B cell (primary cell): ENCODE measurements around the gene LRRC61. TPM values are rescaled to one million over a fixed set of nuclear protein-coding genes. Genes with fewer than 3 reads are reported as not detected.
A peak's percentile ranks its signal among the peaks of the same experiment; 100 is the strongest.

Experiments used
- ATAC-seq: fragments of 200-7000 bp; cut with Tn5 transposase; one replicate; pipeline ENCODE4 v1.10.0; 2021; ENCODE audit warnings: low read depth, mild to moderate bottlenecking, moderate number of reproducible peaks, moderate library complexity
- CTCF ChIA-PET: fragments of 350-600 bp; sonication (Branson Sonifier 250); formaldehyde crosslinking; loops from one replicate; lab custom pipeline; 2021; ENCODE audit warnings: antibody characterized with exemption, inconsistent platforms; lab: Charles Lee
- POLR2A ChIA-PET: fragments of 350-600 bp; sonication (Branson Sonifier 250); formaldehyde crosslinking; loops from one replicate; lab custom pipeline; 2021; ENCODE audit warnings: antibody characterized with exemption; lab: Charles Lee
- DNase-seq: peaks from one replicate; pipeline ENCODE4 v3.0.0; 2013
- H2AFZ ChIP-seq: 2 replicates; pipeline ENCODE4 v1.6.1; 2012; ENCODE audit warnings: mild to moderate bottlenecking, low read depth, low read length; ENCODE audit not compliant: insufficient read depth, poor library complexity, severe bottlenecking
- H3K27ac ChIP-seq, 2 donors: 1 replicate in 1 of 2; 2 replicates in 1 of 2; pipeline ENCODE4 v1.5.1; 2012 to 2013; ENCODE audit warnings: low read length in 2 of 2, mild to moderate bottlenecking in 2 of 2, moderate library complexity in 1 of 2
- H3K27me3 ChIP-seq, 4 experiments: fragments of 200-600 bp in 1 of 4; sonication (generic) in 1 of 4; replicated peaks in 1 of 4; 1 replicate in 2 of 4; 2 replicates in 2 of 4; pipeline versions ENCODE4 v1.6.1 to v1.7.0; 2013 to 2016; ENCODE audit warnings: low read length in 3 of 4, mild to moderate bottlenecking in 2 of 4, mixed read lengths in 1 of 4, moderate library complexity in 1 of 4; ENCODE audit not compliant: insufficient read depth in 4 of 4, control insufficient read depth in 3 of 4; ENCODE audit errors: control extremely low read depth in 1 of 4
- H3K36me3 ChIP-seq, 2 experiments: replicated peaks in 1 of 2; 1 replicate in 1 of 2; 2 replicates in 1 of 2; pipeline versions ENCODE4 v1.6.1 to v1.7.1; 2013; ENCODE audit warnings: low read length in 1 of 2; ENCODE audit not compliant: insufficient read depth in 2 of 2, control insufficient read depth in 1 of 2; ENCODE audit errors: control extremely low read depth in 1 of 2, extremely low read depth in 1 of 2
- H3K4me1 ChIP-seq, 2 donors: fragments of 200-600 bp in 1 of 2; sonication (generic) in 1 of 2; 1 replicate in 1 of 2; 2 replicates in 1 of 2; pipeline versions ENCODE4 v1.5.1 to v1.6.1; 2013 to 2017; ENCODE audit warnings: low read length in 2 of 2; ENCODE audit not compliant: control insufficient read depth in 2 of 2, insufficient read depth in 2 of 2
- H3K4me2 ChIP-seq: replicated peaks from 2 replicates; pipeline ENCODE3; 2012; ENCODE audit warnings: mild to moderate bottlenecking, low read depth, low read length; ENCODE audit not compliant: poor library complexity, severe bottlenecking
- H3K4me3 ChIP-seq, 5 experiments: fragments of 200-600 bp in 1 of 5; sonication (generic) in 1 of 5; 1 replicate in 3 of 5; 2 replicates in 2 of 5; pipeline versions ENCODE4 v1.5.1 to v1.7.0; 2011 to 2016; ENCODE audit warnings: low read length in 4 of 5, mild to moderate bottlenecking in 4 of 5, low read depth in 2 of 5, control low read depth in 1 of 5, moderate library complexity in 1 of 5; ENCODE audit not compliant: insufficient read depth in 1 of 5; ENCODE audit errors: control extremely low read depth in 1 of 5, extremely low read depth in 1 of 5
- H3K79me2 ChIP-seq: fragments of 200-600 bp; sonication (generic); one replicate; pipeline ENCODE4 v1.6.0; 2016; ENCODE audit warnings: low read length; ENCODE audit not compliant: control insufficient read depth, insufficient read depth
- H3K9ac ChIP-seq: fragments of 200-600 bp; sonication (generic); 2 replicates; pipeline ENCODE4 v1.6.1; 2017; ENCODE audit warnings: mild to moderate bottlenecking, low read length, moderate library complexity
- H3K9me3 ChIP-seq, 3 donors: one replicate each; pipeline versions ENCODE4 v1.6.1 to v1.7.1; 2013; ENCODE audit warnings: low read length in 2 of 3; ENCODE audit not compliant: control insufficient read depth in 2 of 3, insufficient read depth in 1 of 3; ENCODE audit errors: control extremely low read depth in 1 of 3
- H4K20me1 ChIP-seq: 2 replicates; pipeline ENCODE4 v1.6.0; 2012; ENCODE audit warnings: mild to moderate bottlenecking, low read length; ENCODE audit not compliant: insufficient read depth, control insufficient read depth, poor library complexity, severe bottlenecking
- H3K27ac Mint-ChIP-seq: one replicate; pipeline ENCODE4 v1.8.0; 2021; ENCODE audit warnings: mixed read lengths
- H3K27me3 Mint-ChIP-seq: one replicate; pipeline ENCODE4 v1.8.0; 2021; ENCODE audit warnings: mixed read lengths
- H3K4me1 Mint-ChIP-seq: one replicate; pipeline ENCODE4 v1.8.0; 2021; ENCODE audit warnings: mixed read lengths
- H3K4me3 Mint-ChIP-seq: one replicate; pipeline ENCODE4 v1.8.0; 2021; ENCODE audit warnings: mixed read lengths
- H3K9me3 Mint-ChIP-seq: one replicate; pipeline ENCODE4 v1.8.0; 2022; ENCODE audit warnings: mixed read lengths; ENCODE audit not compliant: insufficient read depth
- CTCF ChIP-seq: fragments of 200-600 bp; IDR thresholded peaks from one replicate; pipeline ENCODE4 v1.8.0; 2022; ENCODE audit warnings: antibody characterized with exemption, mild to moderate bottlenecking
- EZH2 ChIP-seq: IDR thresholded peaks from 2 replicates; pipeline ENCODE4 v1.6.1; 2012; ENCODE audit warnings: borderline replicate concordance, low read depth, mild to moderate bottlenecking, moderate library complexity, low read length; ENCODE audit not compliant: insufficient read depth, poor library complexity, severe bottlenecking
- WGBS: methylation state at CpG from one replicate; pipeline ENCODE4 v1.1.5; 2013; ENCODE audit warnings: missing lambda C conversion rate; ENCODE audit not compliant: insufficient coverage; 5-methylcytosine and 5-hydroxymethylcytosine counted together
- intact Hi-C: fragments of 100-400 bp; cut with micrococcal nuclease; formaldehyde crosslinking; loops from one replicate; pipeline ENCODE4 v1.10.0; 2022
- polyA plus RNA-seq: library from polyadenylated mRNA; depleted of rRNA; stranded (reverse); fragments of >200 nt; gene quantifications from 2 replicates; pipeline ENCODE4 v1.2.3, GENCODE V29; 2012
- total RNA-seq, 2 donors: library from RNA; stranded (reverse); fragments of 120-200 nt in 1 of 2; gene quantifications; 1 replicate in 1 of 2; 2 replicates in 1 of 2; pipeline versions ENCODE4 v1.2.3 to v1.2.4, GENCODE V29; 2013 to 2022

The LRRC61 gene
- total and polyA plus RNA-seq, 2 donors (not counting 1 experiment from before 2014, with no cell fraction given), result 12.8 to 12.9 TPM

GRCh38 chr7:150324373-150324961, 1.3 kb downstream of the LRRC61 start:
- Mint-ChIP-seq H3K27me3 (no peaks in the 10 kb centered on the region), H3K4me1 (peaks cover 42% of the 10 kb centered on the region), H3K4me3 (peak overlapping the region; percentile 99), H3K27ac (peak overlapping the region; percentile 98), H3K9me3 (no peaks in the 10 kb centered on the region)
- CTCF ChIA-PET, result no interaction called here
- TF ChIP-seq CTCF, result no peak
- no peak for TF ChIP-seq EZH2
- 93% methylated on average over 12 of the region's 12 CpGs for WGBS
- no peak for DNase-seq
- POLR2A ChIA-PET, result no interaction called here
- H3K4me1 ChIP-seq, result peaks cover 11 to 27% of the 10 kb centered on the region in 2 donors
- H3K27ac ChIP-seq, result no peak overlapping the region
- H3K9ac ChIP-seq, result no peak overlapping the region
- intact Hi-C loops, result loop anchor here (5.0 kb wide), 2 partner anchors 33 to 53 kb away; partner anchors contain the start of gene ZNF775
- ATAC-seq, result no peak
- no peaks in the 10 kb centered on the region for H4K20me1 ChIP-seq
- H3K27me3 ChIP-seq, result no peaks in the 10 kb centered on the region
- peak overlapping the region; percentile 90 for H2AFZ ChIP-seq
- H3K4me2 ChIP-seq, result peak overlapping the region; percentile 86
- peaks cover 10% of the 10 kb centered on the region for H3K79me2 ChIP-seq
- peaks cover 0 to 31% of the 10 kb centered on the region in 2 experiments for H3K36me3 ChIP-seq
- H3K4me3 ChIP-seq, result peak overlapping the region in 1 of 5 experiments; percentile 90
- H3K9me3 ChIP-seq, result peaks cover 0 to 4% (median 0%) of the 10 kb centered on the region in 3 donors

- ATAC-seq (no peak), DNase-seq (no peak)
- H3K9me3 Mint-ChIP-seq, result no peaks in the 10 kb centered on the region
- H3K36me3 ChIP-seq, result peaks cover 0 to 34% of the 10 kb centered on the region in 2 experiments
- no peaks in the 10 kb centered on the region for H3K27me3 ChIP-seq
- 96% methylated on average over 10 of the region's 10 CpGs for WGBS
- H3K4me1 ChIP-seq, result peaks cover 8 to 26% of the 10 kb centered on the region in 2 donors
- H4K20me1 ChIP-seq, result no peaks in the 10 kb centered on the region
- POLR2A ChIA-PET, result no interaction called here
- peak overlapping the region; percentile 98 for H3K27ac Mint-ChIP-seq
- H3K9me3 ChIP-seq, result peaks cover 0 to 4% (median 0%) of the 10 kb centered on the region in 3 donors
- no peak overlapping the region for H3K4me3 ChIP-seq
- CTCF ChIA-PET, result no interaction called here
- H3K79me2 ChIP-seq, result peaks cover 10% of the 10 kb centered on the region
- peaks cover 39% of the 10 kb centered on the region for H3K4me1 Mint-ChIP-seq
- H3K27ac ChIP-seq, result no peak overlapping the region
- intact Hi-C loops, result no loop called here
- peak overlapping the region; percentile 99 for H3K4me3 Mint-ChIP-seq
- H3K4me2 ChIP-seq, result no peak overlapping the region
- TF ChIP-seq CTCF, result no peak
- no peak for TF ChIP-seq EZH2
- H3K27me3 Mint-ChIP-seq, result no peaks in the 10 kb centered on the region
- no peak overlapping the region for H2AFZ ChIP-seq
- H3K9ac ChIP-seq, result no peak overlapping the region
Observed at GRCh38 chr7:150325110-150325611, 2.0 kb downstream of the LRRC61 start.
